SK-N-SH (cell line): ENCODE measurements around the gene PGD. TPM values are rescaled to one million over a fixed set of nuclear protein-coding genes. Genes with fewer than 3 reads are reported as not detected.

Source experiments
- CTCF ChIA-PET: fragments of 300-600, 350-600 bp; formaldehyde crosslinking; extraction: SDS; loops from one replicate; lab custom pipeline; 2021; lab: Yijun Ruan, JAX
- POLR2A ChIA-PET: fragments of 350-600 bp; sonication (Branson Sonifier 250); formaldehyde crosslinking; extraction: SDS; loops from one replicate; lab custom pipeline; 2020; ENCODE audit warnings: antibody characterized with exemption, inconsistent platforms; lab: Yijun Ruan, JAX
- DNase-seq: peaks from one replicate; pipeline ENCODE4 v3.0.0; 2012
- H2AFZ ChIP-seq: fragments of 200-600 bp; sonication (generic); 2 replicates; pipeline ENCODE4 v1.8.1; 2016; ENCODE audit warnings: antibody characterized with exemption, mild to moderate bottlenecking, low read depth
- H3F3A ChIP-seq: fragments of 200-600 bp; sonication (generic); replicated peaks from 2 replicates; pipeline ENCODE3; 2016; ENCODE audit warnings: antibody characterized with exemption, mild to moderate bottlenecking; ENCODE audit not compliant: insufficient read depth
- H3K27ac ChIP-seq, 2 experiments: fragments of 200-500 bp in 1 of 2; fragments of 200-600 bp in 1 of 2; sonication (Bioruptor generic) in 1 of 2; sonication (generic), shearing (Covaris generic) in 1 of 2; 2 replicates each; pipeline versions ENCODE4 v1.5.1 to v1.6.1; 2014 to 2016; ENCODE audit warnings: low read depth in 2 of 2, inconsistent platforms in 1 of 2, low read length in 1 of 2, mild to moderate bottlenecking in 1 of 2, mixed read lengths in 1 of 2
- H3K27me3 ChIP-seq: fragments of 200-600 bp; sonication (generic), shearing (Covaris generic); 2 replicates; pipeline ENCODE4 v1.6.1; 2016; ENCODE audit warnings: mixed run types; ENCODE audit not compliant: insufficient read depth
- H3K36me3 ChIP-seq, 2 experiments: fragments of 200-500 bp in 1 of 2; fragments of 200-600 bp in 1 of 2; sonication (Bioruptor generic) in 1 of 2; sonication (generic) in 1 of 2; replicated peaks in 1 of 2; 2 replicates each; pipeline versions ENCODE3 to v1.5.1; 2014 to 2016; ENCODE audit warnings: low read length in 1 of 2, mild to moderate bottlenecking in 1 of 2; ENCODE audit not compliant: insufficient read depth in 2 of 2, control insufficient read depth in 1 of 2
- H3K4me1 ChIP-seq, 2 experiments: fragments of 200-500 bp in 1 of 2; fragments of 200-600 bp in 1 of 2; sonication (Bioruptor generic) in 1 of 2; sonication (generic), shearing (Covaris generic) in 1 of 2; 2 replicates each; pipeline versions ENCODE4 v1.5.1 to v1.6.1; 2014 to 2016; ENCODE audit warnings: low read depth in 1 of 2, low read length in 1 of 2, mixed run types in 1 of 2; ENCODE audit not compliant: insufficient read depth in 2 of 2, control insufficient read depth in 1 of 2
- H3K4me2 ChIP-seq: fragments of 200-600 bp; sonication (generic), shearing (Covaris generic); 2 replicates; pipeline ENCODE4 v1.6.1; 2017; ENCODE audit warnings: mixed run types
- H3K4me3 ChIP-seq, 2 experiments: fragments of 200-500 bp in 1 of 2; fragments of 200-600 bp in 1 of 2; sonication (Bioruptor generic) in 1 of 2; sonication (generic), shearing (Covaris generic) in 1 of 2; 2 replicates each; pipeline versions ENCODE4 v1.5.1 to v1.8.1; 2014 to 2016; ENCODE audit warnings: low read depth in 2 of 2, inconsistent platforms in 1 of 2, low read length in 1 of 2, mild to moderate bottlenecking in 1 of 2, mixed read lengths in 1 of 2, moderate library complexity in 1 of 2
- H3K79me2 ChIP-seq: fragments of 200-600 bp; sonication (generic); 2 replicates; pipeline ENCODE4 v1.8.1; 2017; ENCODE audit warnings: mild to moderate bottlenecking; ENCODE audit not compliant: insufficient read depth
- H3K9ac ChIP-seq: fragments of 200-600 bp; sonication (generic); 2 replicates; pipeline ENCODE4 v1.6.1; 2017; ENCODE audit warnings: mixed run types
- H3K9me2 ChIP-seq: fragments of 200-600 bp; sonication (generic); 2 replicates; pipeline ENCODE4 v1.6.1; 2017; ENCODE audit warnings: mixed run types
- H3K9me3 ChIP-seq: fragments of 200-600 bp; sonication (generic); 2 replicates; pipeline ENCODE4 v1.6.1; 2017; ENCODE audit warnings: mixed run types, mild to moderate bottlenecking, moderate library complexity
- H4K20me1 ChIP-seq: fragments of 200-600 bp; sonication (generic); 2 replicates; pipeline ENCODE4 v1.6.1; 2017; ENCODE audit warnings: mild to moderate bottlenecking, mixed run types; ENCODE audit not compliant: insufficient read depth
- EZH2phosphoT487 ChIP-seq: fragments of 200-600 bp; sonication (generic); IDR thresholded peaks from 2 replicates; pipeline ENCODE4 v1.6.1; 2017; ENCODE audit warnings: low read depth, mixed run types, mild to moderate bottlenecking, antibody characterized with exemption, moderate library complexity, borderline replicate concordance
- FOXJ3 ChIP-seq: sonication (generic); formaldehyde crosslinking; IDR thresholded peaks from 2 replicates; pipeline ENCODE4 v1.5.1; 2020; ENCODE audit warnings: mild to moderate bottlenecking, missing genetic modification reagents
- FOXM1 ChIP-seq: IDR thresholded peaks from 2 replicates; pipeline ENCODE4 v1.4.0; 2012; ENCODE audit warnings: low read depth, mild to moderate bottlenecking
- NFIC ChIP-seq: IDR thresholded peaks from 2 replicates; pipeline ENCODE4 v1.4.0; 2012; ENCODE audit warnings: borderline replicate concordance
- RAD21 ChIP-seq: IDR thresholded peaks from 2 replicates; pipeline ENCODE4 v1.6.1; 2012; ENCODE audit warnings: mild to moderate bottlenecking, low read length
- RCOR1 ChIP-seq: fragments of 150-350 bp; IDR thresholded peaks from 2 replicates; pipeline ENCODE4 v1.6.1; 2017; ENCODE audit warnings: antibody characterized with exemption, low read length
- RFX5 ChIP-seq: IDR thresholded peaks from 2 replicates; pipeline ENCODE4 v1.6.1; 2012; ENCODE audit warnings: mild to moderate bottlenecking, improper control_type of control experiment, low read length
- TAF1 ChIP-seq: IDR thresholded peaks from 2 replicates; pipeline ENCODE4 v1.6.1; 2012; ENCODE audit warnings: low read depth, mild to moderate bottlenecking, low read length, moderate library complexity, borderline replicate concordance
- TCF12 ChIP-seq: IDR thresholded peaks from 2 replicates; pipeline ENCODE4 v1.4.0; 2012
- TEAD4 ChIP-seq: IDR thresholded peaks from 2 replicates; pipeline ENCODE4 v1.4.0; 2012; ENCODE audit warnings: mild to moderate bottlenecking, borderline replicate concordance; ENCODE audit not compliant: insufficient read depth
- WGBS: methylation state at CpG from one replicate; pipeline ENCODE4 v1.1.6; 2017; ENCODE audit warnings: low lambda C conversion rate; 5-methylcytosine and 5-hydroxymethylcytosine counted together
- polyA plus RNA-seq, 3 experiments: library from polyadenylated mRNA; depleted of rRNA; stranded (reverse); fragments of >200 nt; gene quantifications; 2 replicates each; pipeline ENCODE4 v1.2.3, GENCODE V29; 2012
- TF ChIP-seq, protein P1 (sequence below): IDR thresholded peaks from 2 replicates; pipeline ENCODE4 v1.6.1; 2012; ENCODE audit warnings: mild to moderate bottlenecking, low read depth, low read length, moderate library complexity
- TF ChIP-seq, protein P2 (sequence below): fragments of 150-350 bp; IDR thresholded peaks from 2 replicates; pipeline ENCODE4 v1.6.1; 2016; ENCODE audit warnings: mild to moderate bottlenecking, low read depth, low read length
- TF ChIP-seq, protein P3 (sequence below): IDR thresholded peaks from 2 replicates; pipeline ENCODE4 v1.4.0; 2012; ENCODE audit warnings: low read depth
- TF ChIP-seq, protein P4 (sequence below): IDR thresholded peaks from 2 replicates; pipeline ENCODE4; 2012
- TF ChIP-seq, protein P5 (sequence below): IDR thresholded peaks from 2 replicates; pipeline ENCODE4 v1.4.0; 2012; ENCODE audit warnings: low read depth, borderline replicate concordance
- TF ChIP-seq, protein P6 (sequence below): fragments of 150-350 bp; IDR thresholded peaks from 2 replicates; pipeline ENCODE4 v1.6.1; 2017; ENCODE audit warnings: antibody characterized with exemption, low read length, low read depth, borderline replicate concordance

Gene PGD
- polyA plus RNA-seq, 1 of the 3 experiments (the other 2 are of a cell fraction): 76.2 TPM

DNA sequence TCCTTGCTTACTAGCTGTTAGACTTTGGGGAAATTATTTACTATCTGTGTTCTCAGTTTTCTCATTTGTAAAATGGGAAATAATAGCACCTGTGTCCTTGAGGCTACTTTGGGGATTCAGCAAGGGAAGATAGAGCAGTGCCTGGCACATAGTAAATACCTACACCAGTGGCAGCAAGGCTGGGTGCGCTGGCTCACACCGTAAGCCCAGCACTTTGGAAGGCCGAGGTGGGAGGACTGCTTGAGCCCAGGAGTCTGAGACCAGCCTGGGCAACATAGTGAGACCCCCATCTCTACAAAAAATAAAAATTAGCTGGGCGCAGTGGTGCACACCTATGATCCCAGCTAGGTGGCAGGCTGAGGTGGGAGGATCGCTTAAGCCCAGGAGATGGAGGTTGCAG is 22.8 kb downstream of the PGD start (continued):
- TF ChIP-seq, protein P1, sequence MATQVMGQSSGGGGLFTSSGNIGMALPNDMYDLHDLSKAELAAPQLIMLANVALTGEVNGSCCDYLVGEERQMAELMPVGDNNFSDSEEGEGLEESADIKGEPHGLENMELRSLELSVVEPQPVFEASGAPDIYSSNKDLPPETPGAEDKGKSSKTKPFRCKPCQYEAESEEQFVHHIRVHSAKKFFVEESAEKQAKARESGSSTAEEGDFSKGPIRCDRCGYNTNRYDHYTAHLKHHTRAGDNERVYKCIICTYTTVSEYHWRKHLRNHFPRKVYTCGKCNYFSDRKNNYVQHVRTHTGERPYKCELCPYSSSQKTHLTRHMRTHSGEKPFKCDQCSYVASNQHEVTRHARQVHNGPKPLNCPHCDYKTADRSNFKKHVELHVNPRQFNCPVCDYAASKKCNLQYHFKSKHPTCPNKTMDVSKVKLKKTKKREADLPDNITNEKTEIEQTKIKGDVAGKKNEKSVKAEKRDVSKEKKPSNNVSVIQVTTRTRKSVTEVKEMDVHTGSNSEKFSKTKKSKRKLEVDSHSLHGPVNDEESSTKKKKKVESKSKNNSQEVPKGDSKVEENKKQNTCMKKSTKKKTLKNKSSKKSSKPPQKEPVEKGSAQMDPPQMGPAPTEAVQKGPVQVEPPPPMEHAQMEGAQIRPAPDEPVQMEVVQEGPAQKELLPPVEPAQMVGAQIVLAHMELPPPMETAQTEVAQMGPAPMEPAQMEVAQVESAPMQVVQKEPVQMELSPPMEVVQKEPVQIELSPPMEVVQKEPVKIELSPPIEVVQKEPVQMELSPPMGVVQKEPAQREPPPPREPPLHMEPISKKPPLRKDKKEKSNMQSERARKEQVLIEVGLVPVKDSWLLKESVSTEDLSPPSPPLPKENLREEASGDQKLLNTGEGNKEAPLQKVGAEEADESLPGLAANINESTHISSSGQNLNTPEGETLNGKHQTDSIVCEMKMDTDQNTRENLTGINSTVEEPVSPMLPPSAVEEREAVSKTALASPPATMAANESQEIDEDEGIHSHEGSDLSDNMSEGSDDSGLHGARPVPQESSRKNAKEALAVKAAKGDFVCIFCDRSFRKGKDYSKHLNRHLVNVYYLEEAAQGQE: no peak
- TF ChIP-seq FOXM1 (no peak), EZH2phosphoT487 (no peak), RCOR1 (no peak), TCF12 (no peak), NFIC (no peak), TAF1 (no peak)
- TF ChIP-seq, protein P2, sequence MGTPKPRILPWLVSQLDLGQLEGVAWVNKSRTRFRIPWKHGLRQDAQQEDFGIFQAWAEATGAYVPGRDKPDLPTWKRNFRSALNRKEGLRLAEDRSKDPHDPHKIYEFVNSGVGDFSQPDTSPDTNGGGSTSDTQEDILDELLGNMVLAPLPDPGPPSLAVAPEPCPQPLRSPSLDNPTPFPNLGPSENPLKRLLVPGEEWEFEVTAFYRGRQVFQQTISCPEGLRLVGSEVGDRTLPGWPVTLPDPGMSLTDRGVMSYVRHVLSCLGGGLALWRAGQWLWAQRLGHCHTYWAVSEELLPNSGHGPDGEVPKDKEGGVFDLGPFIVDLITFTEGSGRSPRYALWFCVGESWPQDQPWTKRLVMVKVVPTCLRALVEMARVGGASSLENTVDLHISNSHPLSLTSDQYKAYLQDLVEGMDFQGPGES: no peak
- TF ChIP-seq, protein P3, sequence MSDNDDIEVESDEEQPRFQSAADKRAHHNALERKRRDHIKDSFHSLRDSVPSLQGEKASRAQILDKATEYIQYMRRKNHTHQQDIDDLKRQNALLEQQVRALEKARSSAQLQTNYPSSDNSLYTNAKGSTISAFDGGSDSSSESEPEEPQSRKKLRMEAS: no peak
- TF ChIP-seq, protein P4, sequence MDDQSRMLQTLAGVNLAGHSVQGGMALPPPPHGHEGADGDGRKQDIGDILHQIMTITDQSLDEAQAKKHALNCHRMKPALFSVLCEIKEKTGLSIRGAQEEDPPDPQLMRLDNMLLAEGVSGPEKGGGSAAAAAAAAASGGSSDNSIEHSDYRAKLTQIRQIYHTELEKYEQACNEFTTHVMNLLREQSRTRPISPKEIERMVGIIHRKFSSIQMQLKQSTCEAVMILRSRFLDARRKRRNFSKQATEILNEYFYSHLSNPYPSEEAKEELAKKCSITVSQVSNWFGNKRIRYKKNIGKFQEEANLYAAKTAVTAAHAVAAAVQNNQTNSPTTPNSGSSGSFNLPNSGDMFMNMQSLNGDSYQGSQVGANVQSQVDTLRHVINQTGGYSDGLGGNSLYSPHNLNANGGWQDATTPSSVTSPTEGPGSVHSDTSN: no peak

DNA sequence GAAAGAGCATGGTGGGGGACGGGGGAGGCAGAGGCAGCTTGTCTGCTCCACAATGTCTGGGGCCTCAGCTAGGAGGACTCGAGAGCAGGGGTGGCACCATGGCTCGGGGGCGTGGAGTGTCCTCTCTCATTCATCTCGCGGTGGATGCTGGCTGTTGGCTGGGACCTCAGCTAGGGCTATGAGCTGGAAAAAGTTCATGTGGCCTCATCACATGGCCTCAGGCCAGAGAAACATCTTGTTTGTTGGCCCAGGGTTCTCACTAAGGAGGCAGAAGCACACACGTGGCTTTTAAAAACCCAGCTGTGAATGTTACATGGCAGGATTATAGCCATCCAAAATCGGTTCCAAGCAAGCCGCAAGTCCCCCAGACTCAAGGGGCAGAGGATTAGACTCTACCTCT is 25.2 kb downstream of the PGD start:
- Histone ChIP-seq H3K36me3 (peaks cover 15% of the 10 kb centered on the region in 2 experiments), H3K27ac (no peak overlapping the region), H2AFZ (no peak overlapping the region), H3K9me3 (no peaks in the 10 kb centered on the region), H4K20me1 (no peaks in the 10 kb centered on the region), H3K4me2 (no peak overlapping the region), H3K27me3 (no peaks in the 10 kb centered on the region), H3F3A (peaks cover 7% of the 10 kb centered on the region), H3K9ac (no peak overlapping the region), H3K4me3 (no peak overlapping the region), H3K79me2 (no peaks in the 10 kb centered on the region), H3K9me2 (no peaks in the 10 kb centered on the region), H3K4me1 (peaks cover 0 to 4% of the 10 kb centered on the region in 2 experiments; a peak in 1 of 4 replicates)
- ChIA-PET POLR2A (no interaction called here), CTCF (interaction anchor here (1.0 to 4.1 kb wide), 3 partner anchors 17 to 71 kb away, joined by 3 to 20 read pairs (median 15); no protein-coding TSS in a partner anchor)
- TF ChIP-seq, protein P5, sequence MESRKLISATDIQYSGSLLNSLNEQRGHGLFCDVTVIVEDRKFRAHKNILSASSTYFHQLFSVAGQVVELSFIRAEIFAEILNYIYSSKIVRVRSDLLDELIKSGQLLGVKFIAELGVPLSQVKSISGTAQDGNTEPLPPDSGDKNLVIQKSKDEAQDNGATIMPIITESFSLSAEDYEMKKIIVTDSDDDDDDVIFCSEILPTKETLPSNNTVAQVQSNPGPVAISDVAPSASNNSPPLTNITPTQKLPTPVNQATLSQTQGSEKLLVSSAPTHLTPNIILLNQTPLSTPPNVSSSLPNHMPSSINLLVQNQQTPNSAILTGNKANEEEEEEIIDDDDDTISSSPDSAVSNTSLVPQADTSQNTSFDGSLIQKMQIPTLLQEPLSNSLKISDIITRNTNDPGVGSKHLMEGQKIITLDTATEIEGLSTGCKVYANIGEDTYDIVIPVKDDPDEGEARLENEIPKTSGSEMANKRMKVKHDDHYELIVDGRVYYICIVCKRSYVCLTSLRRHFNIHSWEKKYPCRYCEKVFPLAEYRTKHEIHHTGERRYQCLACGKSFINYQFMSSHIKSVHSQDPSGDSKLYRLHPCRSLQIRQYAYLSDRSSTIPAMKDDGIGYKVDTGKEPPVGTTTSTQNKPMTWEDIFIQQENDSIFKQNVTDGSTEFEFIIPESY: no peak
- TF ChIP-seq RAD21 (no peak), RFX5 (no peak), NFIC (no peak), FOXJ3 (CRISPR knock-in tag) (no peak), RCOR1 (no peak), TCF12 (no peak), TEAD4 (no peak)
- TF ChIP-seq, protein P6, sequence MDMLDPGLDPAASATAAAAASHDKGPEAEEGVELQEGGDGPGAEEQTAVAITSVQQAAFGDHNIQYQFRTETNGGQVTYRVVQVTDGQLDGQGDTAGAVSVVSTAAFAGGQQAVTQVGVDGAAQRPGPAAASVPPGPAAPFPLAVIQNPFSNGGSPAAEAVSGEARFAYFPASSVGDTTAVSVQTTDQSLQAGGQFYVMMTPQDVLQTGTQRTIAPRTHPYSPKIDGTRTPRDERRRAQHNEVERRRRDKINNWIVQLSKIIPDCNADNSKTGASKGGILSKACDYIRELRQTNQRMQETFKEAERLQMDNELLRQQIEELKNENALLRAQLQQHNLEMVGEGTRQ: no peak
- WGBS: 69% methylated on average over 9 of the region's 9 CpGs
- peak; percentile 44 for DNase-seq
